Activated CD4-positive, CD25-positive, alpha-beta regulatory T cell (primary cell): ENCODE data around the gene NME3.

Source experiments
- DNase-seq, 4 experiments: peaks; one replicate each; lab custom pipeline; 2025; lab: John Stamatoyannopoulos, UW

NME3 gene

DNA sequence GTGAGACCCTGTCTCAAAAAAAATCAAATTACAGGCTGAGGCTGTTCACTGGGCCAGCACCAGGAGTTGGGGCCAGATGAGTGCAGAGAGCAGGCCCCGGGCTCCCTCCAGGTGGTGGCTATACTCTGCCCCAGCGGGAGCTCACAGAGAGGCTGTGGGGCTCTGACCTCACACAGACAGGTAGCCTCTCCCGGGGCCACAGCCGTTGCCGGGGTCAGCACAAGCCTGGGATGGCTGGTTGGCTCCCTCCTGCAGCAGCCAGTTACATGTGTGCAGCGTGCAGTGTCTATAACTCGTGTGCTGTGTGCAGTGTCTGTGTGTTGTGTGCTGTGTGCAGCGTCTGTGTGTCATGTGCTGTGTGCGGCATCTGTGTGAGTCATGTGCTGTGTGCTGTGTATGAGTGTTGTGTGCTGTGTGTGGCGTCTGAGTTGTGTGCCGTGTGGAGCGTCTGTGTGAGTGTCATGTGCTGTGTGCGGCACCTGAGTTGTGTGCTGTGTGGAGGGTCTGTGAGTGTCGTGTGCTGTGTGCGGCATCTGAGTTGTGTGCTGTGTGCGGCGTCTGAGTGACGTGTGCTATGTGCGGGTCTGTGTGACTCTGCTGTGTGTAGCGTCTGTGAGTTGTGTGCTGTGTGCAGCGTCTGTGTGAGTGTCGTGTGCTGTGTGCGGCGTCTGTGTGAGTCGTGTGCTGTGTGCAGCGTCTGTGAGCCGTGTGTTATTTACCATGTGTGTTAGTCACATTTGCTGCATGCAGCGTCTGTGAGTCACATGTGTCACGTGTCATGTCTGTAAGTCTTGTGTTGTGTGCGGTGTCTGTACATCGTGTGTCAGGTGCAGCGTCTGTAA is 44.5 kb downstream of the NME3 start:
- DNase-seq: no peak

- no peak for DNase-seq
Observed at GRCh38 chr16:1724491-1724890, 46.9 kb downstream of the NME3 start.

GRCh38 chr16:1723450-1724147 is 47.7 kb downstream of the NME3 start:
- peak in 1 of 4 experiments; percentile 5 for DNase-seq

DNA sequence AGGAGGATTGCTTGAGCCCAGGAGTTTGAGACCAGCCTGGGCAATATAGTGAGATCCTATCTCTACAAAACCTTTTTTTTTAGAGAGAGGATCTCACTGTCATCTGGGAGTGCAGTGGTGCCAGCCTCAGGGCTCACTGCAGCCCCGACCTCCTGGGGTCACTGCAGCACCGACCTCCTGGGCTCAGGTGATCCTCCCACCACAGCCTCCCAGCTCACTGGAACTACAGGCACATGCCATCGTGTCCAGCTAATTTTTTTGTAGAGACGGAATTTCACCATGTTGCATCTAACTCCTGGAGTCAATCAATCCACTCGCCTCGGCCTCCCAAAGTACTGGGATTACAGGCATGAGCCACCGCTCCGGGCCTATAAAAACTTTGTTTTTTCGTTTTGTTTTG is 50.0 kb downstream of the NME3 start:
- no peak for DNase-seq
